LoVo (cell line): ENCODE data around the gene NRP2.

Source experiments
- DNase-seq: peaks from one replicate; pipeline ENCODE4 v3.0.0-alpha.2; 2016; ENCODE audit warnings: low spot score

The NRP2 gene

GRCh38 chr2:205803500-205803899 lies 121.2 kb downstream of the NRP2 start:
- no peak for DNase-seq

GRCh38 chr2:205805136-205805535 lies 122.8 kb downstream of the NRP2 start:
- DNase-seq, result no peak

- no peak for DNase-seq
Observed at GRCh38 chr2:205806143-205806905, 124.0 kb downstream of the NRP2 start.

GRCh38 chr2:205807229-205807628 lies 124.9 kb downstream of the NRP2 start:
- DNase-seq, result no peak

GRCh38 chr2:205807758-205808157 lies 125.5 kb downstream of the NRP2 start:
- no peak for DNase-seq

GRCh38 chr2:205808486-205809121 lies 126.3 kb downstream of the NRP2 start:
- no peak for DNase-seq

GRCh38 chr2:205811387-205811786 lies 129.1 kb downstream of the NRP2 start:
- no peak for DNase-seq

- DNase-seq, result no peak
Observed at GRCh38 chr2:205814039-205814364, 131.7 kb downstream of the NRP2 start.

- no peak for DNase-seq
Observed at GRCh38 chr2:205815673-205816072, 133.4 kb downstream of the NRP2 start.

- DNase-seq, result no peak
Observed at GRCh38 chr2:205816268-205816667, 134.0 kb downstream of the NRP2 start.

GRCh38 chr2:205822579-205822978 lies 140.3 kb downstream of the NRP2 start:
- no peak for DNase-seq

- DNase-seq, result no peak
Observed at GRCh38 chr2:205827809-205828365, 145.6 kb downstream of the NRP2 start.

- DNase-seq, result no peak
Observed at GRCh38 chr2:205833864-205834263, 151.6 kb downstream of the NRP2 start.

GRCh38 chr2:205834796-205835195 lies 152.5 kb downstream of the NRP2 start:
- no peak for DNase-seq

GRCh38 chr2:205835251-205835791 lies 153.0 kb downstream of the NRP2 start:
- DNase-seq, result no peak

- DNase-seq, result no peak
Observed at GRCh38 chr2:205835923-205836322, 153.6 kb downstream of the NRP2 start.

GRCh38 chr2:205836477-205837221 lies 154.3 kb downstream of the NRP2 start:
- no peak for DNase-seq

- DNase-seq, result no peak
Observed at GRCh38 chr2:205837663-205838062, 155.4 kb downstream of the NRP2 start.

GRCh38 chr2:205845446-205845845 lies 163.1 kb downstream of the NRP2 start:
- DNase-seq, result no peak
